Measurements from ENCODE around the gene AOPEP. TPM values are rescaled to one million over a fixed set of nuclear protein-coding genes. Genes with fewer than 3 reads are reported as not detected.

Gene AOPEP
- polyA plus RNA-seq, 1 of the 3 experiments (the other 2 are of a cell fraction) = 54.6 TPM

- ChIA-PET POLR2A (interaction anchor here (0.6 kb wide), 1 partner anchor 11 kb away, joined by 3 read pairs; no protein-coding TSS in a partner anchor), CTCF (interaction anchor here (0.8 to 1.2 kb wide), 5 partner anchors 10 to 1110 kb away, joined by 3 read pairs; no protein-coding TSS in a partner anchor)
- no peaks in the 10 kb centered on the region for H3K9me3 ChIP-seq
- H3F3A ChIP-seq (replicated peaks; ENCODE audit: insufficient read depth) = no peaks in the 10 kb centered on the region
- no peak overlapping the region; a peak in 1 of 4 replicates for H3K27ac ChIP-seq (ENCODE audit: low read depth in 2 of 2, low read length in 1 of 2)
- H3K9ac ChIP-seq = no peak overlapping the region
- no peak for DNase-seq
- H3K9me2 ChIP-seq = no peaks in the 10 kb centered on the region
- H3K4me3 ChIP-seq (ENCODE audit: low read depth in 2 of 2, low read length in 1 of 2) = no peak overlapping the region
- H3K36me3 ChIP-seq (replicated peaks in 1 of 2; ENCODE audit: control insufficient read depth in 1 of 2, insufficient read depth in 2 of 2, low read length in 1 of 2) = peaks cover 22 to 50% of the 10 kb centered on the region in 2 experiments
- H3K4me2 ChIP-seq = no peak overlapping the region
- H3K4me1 ChIP-seq (ENCODE audit: control insufficient read depth in 1 of 2, insufficient read depth in 2 of 2, low read depth in 1 of 2, low read length in 1 of 2) = peaks cover 0 to 36% of the 10 kb centered on the region in 2 experiments; a peak in 1 of 4 replicates
- TF ChIP-seq TCF12 (IDR thresholded peaks at IDR 0.05) (no peak), FOSL2 (IDR thresholded peaks at IDR 0.05; ENCODE audit: borderline replicate concordance, low read depth) (no peak), EP300 (IDR thresholded peaks at IDR 0.05; ENCODE audit: borderline replicate concordance in 1 of 2, low read depth in 1 of 2, low read length in 1 of 2) (no peak), NFIC (IDR thresholded peaks at IDR 0.05; ENCODE audit: borderline replicate concordance) (peak; percentile 29), SMC3 (IDR thresholded peaks at IDR 0.05; ENCODE audit: low read depth, low read length) (no peak)
- H3K27me3 ChIP-seq (ENCODE audit: insufficient read depth) = no peaks in the 10 kb centered on the region
- 88% methylated on average over 18 of the region's 18 CpGs for WGBS (ENCODE audit: low lambda C conversion rate)
- no peaks in the 10 kb centered on the region for H4K20me1 ChIP-seq (ENCODE audit: insufficient read depth)
- H2AFZ ChIP-seq (ENCODE audit: low read depth) = no peak overlapping the region
- no peaks in the 10 kb centered on the region for H3K79me2 ChIP-seq (ENCODE audit: insufficient read depth)
These were observed 380.7 kb downstream of the AOPEP start for GRCh38 chr9:95107001-95107749.

GRCh38 chr9:95107976-95108375 lies 381.5 kb downstream of the AOPEP start:
- TF ChIP-seq FOXM1 (IDR thresholded peaks at IDR 0.05; ENCODE audit: low read depth) (no peak), GABPA (IDR thresholded peaks at IDR 0.05; ENCODE audit: low read depth) (no peak), ELF1 (IDR thresholded peaks at IDR 0.05) (no peak), SIN3A (IDR thresholded peaks at IDR 0.05; ENCODE audit: borderline replicate concordance, low read depth, low read length) (no peak), JUND (IDR thresholded peaks at IDR 0.05) (no peak), MAX (IDR thresholded peaks at IDR 0.05; ENCODE audit: low read depth) (no peak), TAF1 (IDR thresholded peaks at IDR 0.05; ENCODE audit: borderline replicate concordance, low read depth, low read length) (no peak), USF2 (IDR thresholded peaks at IDR 0.05; ENCODE audit: borderline replicate concordance, low read depth, low read length) (no peak), RCOR1 (IDR thresholded peaks at IDR 0.05; ENCODE audit: low read length) (no peak), CTCF (IDR thresholded peaks at IDR 0.05) (no peak), TEAD4 (IDR thresholded peaks at IDR 0.05; ENCODE audit: borderline replicate concordance, insufficient read depth) (no peak), ZBTB33 (IDR thresholded peaks at IDR 0.05; ENCODE audit: borderline replicate concordance, low read depth) (no peak), YY1 (IDR thresholded peaks at IDR 0.05; ENCODE audit: low read depth) (no peak), RAD21 (IDR thresholded peaks at IDR 0.05; ENCODE audit: low read length) (no peak)
- Histone ChIP-seq H2AFZ (ENCODE audit: low read depth) (no peak overlapping the region), H3K4me3 (ENCODE audit: low read depth in 2 of 2, low read length in 1 of 2) (no peak overlapping the region), H3K79me2 (ENCODE audit: insufficient read depth) (no peaks in the 10 kb centered on the region), H3K27me3 (ENCODE audit: insufficient read depth) (no peaks in the 10 kb centered on the region), H3K4me1 (ENCODE audit: control insufficient read depth in 1 of 2, insufficient read depth in 2 of 2, low read depth in 1 of 2, low read length in 1 of 2) (peaks cover 0 to 29% of the 10 kb centered on the region in 2 experiments; a peak in 1 of 4 replicates), H3K9me3 (no peaks in the 10 kb centered on the region), H3K27ac (ENCODE audit: low read depth in 2 of 2, low read length in 1 of 2) (no peak overlapping the region), H4K20me1 (ENCODE audit: insufficient read depth) (no peaks in the 10 kb centered on the region), H3K9ac (no peak overlapping the region), H3K36me3 (replicated peaks in 1 of 2; ENCODE audit: control insufficient read depth in 1 of 2, insufficient read depth in 2 of 2, low read length in 1 of 2) (peaks cover 22 to 50% of the 10 kb centered on the region in 2 experiments), H3K9me2 (no peaks in the 10 kb centered on the region), H3K4me2 (no peak overlapping the region), H3F3A (replicated peaks; ENCODE audit: insufficient read depth) (no peaks in the 10 kb centered on the region)
- ChIA-PET CTCF (interaction anchor here (0.8 to 1.2 kb wide), 4 partner anchors 9 to 1110 kb away, joined by 3 read pairs; no protein-coding TSS in a partner anchor), POLR2A (interaction anchor here (0.7 kb wide), 1 partner anchor 19 kb away, joined by 3 read pairs; no protein-coding TSS in a partner anchor)
- WGBS (ENCODE audit: low lambda C conversion rate) = 98% methylated on average over 7 of the region's 14 CpGs
- DNase-seq = no peak
